OCI-LY1 (cell line): ENCODE results near the gene CSF2RB.

Experiments
- H2AFZ ChIP-seq: fragments of 200-600 bp; sonication (generic), shearing (Covaris generic); 2 replicates; pipeline ENCODE4 v1.6.0; 2014; ENCODE audit warnings: antibody characterized with exemption, mild to moderate bottlenecking, low read length
- H3F3A ChIP-seq: fragments of 200-600 bp; sonication (generic), shearing (Covaris generic); 2 replicates; pipeline ENCODE4 v1.6.0; 2014; ENCODE audit warnings: mild to moderate bottlenecking, antibody characterized with exemption, low read length, moderate library complexity; ENCODE audit not compliant: insufficient read depth
- H3K27ac ChIP-seq: fragments of 200-600 bp; sonication (generic); 2 replicates; pipeline ENCODE4 v1.5.1; 2014; ENCODE audit warnings: low read length, mixed run types, mild to moderate bottlenecking, low read depth; ENCODE audit not compliant: poor library complexity, severe bottlenecking
- H3K27me3 ChIP-seq: fragments of 200-600 bp; sonication (generic); 2 replicates; pipeline ENCODE4 v1.6.0; 2014; ENCODE audit warnings: antibody characterized with exemption, mild to moderate bottlenecking, low read length, moderate library complexity; ENCODE audit not compliant: insufficient read depth
- H3K36me3 ChIP-seq: fragments of 200-600 bp; sonication (generic); 2 replicates; pipeline ENCODE4 v1.6.1; 2014; ENCODE audit warnings: mild to moderate bottlenecking, antibody characterized with exemption, low read length, moderate library complexity, mixed read lengths; ENCODE audit not compliant: insufficient read depth
- H3K4me1 ChIP-seq: fragments of 200-600 bp; sonication (generic); 2 replicates; pipeline ENCODE4 v1.5.1; 2014; ENCODE audit warnings: mild to moderate bottlenecking, low read length, moderate library complexity; ENCODE audit not compliant: insufficient read depth, severe bottlenecking
- H3K4me2 ChIP-seq: fragments of 200-600 bp; sonication (generic), shearing (Covaris generic); 2 replicates; pipeline ENCODE4 v1.6.1; 2014; ENCODE audit warnings: low read length
- H3K4me3 ChIP-seq: fragments of 200-600 bp; sonication (generic); 2 replicates; pipeline ENCODE4 v1.5.1; 2014; ENCODE audit warnings: low read length, low read depth, mild to moderate bottlenecking, mixed read lengths; ENCODE audit not compliant: poor library complexity, severe bottlenecking
- H3K79me2 ChIP-seq: fragments of 200-600 bp; shearing (Covaris generic); 2 replicates; pipeline ENCODE4 v1.6.1; 2016; ENCODE audit warnings: mixed run types, low read length, mixed read lengths; ENCODE audit not compliant: insufficient read depth
- H3K9ac ChIP-seq: fragments of 200-600 bp; sonication (generic), shearing (Covaris generic); 2 replicates; pipeline ENCODE4 v1.6.1; 2014; ENCODE audit warnings: mild to moderate bottlenecking, low read length, mixed read lengths
- H3K9me2 ChIP-seq: fragments of 200-600 bp; sonication (generic), shearing (Covaris generic); 2 replicates; pipeline ENCODE4 v1.6.1; 2014; ENCODE audit warnings: low read depth, mild to moderate bottlenecking, low read length, mixed read lengths
- H3K9me3 ChIP-seq: fragments of 200-600 bp; shearing (Covaris generic); 2 replicates; pipeline ENCODE4 v1.6.1; 2014; ENCODE audit warnings: low read length, mixed read lengths
- H4K20me1 ChIP-seq: fragments of 200-600 bp; sonication (generic), shearing (Covaris generic); 2 replicates; pipeline ENCODE4 v1.6.0; 2016; ENCODE audit warnings: mild to moderate bottlenecking, low read length; ENCODE audit not compliant: insufficient read depth
- EZH2 ChIP-seq: fragments of 200-600 bp; sonication (generic), shearing (Covaris generic); IDR thresholded peaks from 2 replicates; pipeline ENCODE4 v1.8.0; 2017; ENCODE audit warnings: borderline replicate concordance, mixed run types, mild to moderate bottlenecking, antibody characterized with exemption, low read length, moderate library complexity, mixed read lengths
- TF ChIP-seq, protein P1 (sequence below): fragments of 200-600 bp; sonication (generic), shearing (Covaris generic); IDR thresholded peaks from 2 replicates; pipeline ENCODE4 v1.5.1; 2017; ENCODE audit warnings: mild to moderate bottlenecking, antibody characterized with exemption, low read length, moderate library complexity, mixed read lengths

CSF2RB gene

DNA sequence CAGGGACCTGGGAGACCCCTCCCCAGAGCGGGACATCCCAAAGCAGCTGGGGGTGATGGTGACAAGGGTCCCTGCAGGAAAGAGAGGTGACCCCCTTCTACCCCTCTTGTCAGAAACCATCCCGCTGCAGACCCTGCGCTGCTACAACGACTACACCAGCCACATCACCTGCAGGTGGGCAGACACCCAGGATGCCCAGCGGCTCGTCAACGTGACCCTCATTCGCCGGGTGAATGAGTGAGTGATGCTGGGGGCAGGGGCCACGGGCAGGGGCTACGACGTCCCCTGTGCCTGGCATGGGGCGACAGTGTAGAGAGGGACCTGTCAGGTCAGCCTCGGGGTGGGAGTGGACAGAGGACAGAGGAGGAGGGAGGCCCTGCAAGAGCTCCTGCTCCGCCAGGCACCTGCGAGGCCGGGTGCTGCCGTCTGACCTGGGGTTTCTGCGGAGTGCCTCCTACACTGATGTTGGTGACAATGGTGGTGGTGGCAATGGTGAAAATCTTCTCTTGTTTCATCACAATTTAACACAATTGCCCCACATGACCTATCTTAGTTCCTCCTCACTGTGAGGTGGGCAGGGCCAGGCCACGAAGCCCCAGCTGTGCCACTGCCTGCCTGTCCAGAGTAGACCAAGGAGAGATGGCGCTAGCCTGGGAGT, 9.8 kb downstream of the CSF2RB start:
- H3K9ac ChIP-seq = no peak overlapping the region
- H3K9me3 ChIP-seq = no peaks in the 10 kb centered on the region
- H3K9me2 ChIP-seq = no peaks in the 10 kb centered on the region
- H3K79me2 ChIP-seq = no peaks in the 10 kb centered on the region
- no peaks in the 10 kb centered on the region for H3F3A ChIP-seq
- H3K4me1 ChIP-seq = no peaks in the 10 kb centered on the region
- no peaks in the 10 kb centered on the region for H4K20me1 ChIP-seq
- no peak overlapping the region for H3K4me2 ChIP-seq
- H3K36me3 ChIP-seq = no peaks in the 10 kb centered on the region
- TF ChIP-seq, protein P1, sequence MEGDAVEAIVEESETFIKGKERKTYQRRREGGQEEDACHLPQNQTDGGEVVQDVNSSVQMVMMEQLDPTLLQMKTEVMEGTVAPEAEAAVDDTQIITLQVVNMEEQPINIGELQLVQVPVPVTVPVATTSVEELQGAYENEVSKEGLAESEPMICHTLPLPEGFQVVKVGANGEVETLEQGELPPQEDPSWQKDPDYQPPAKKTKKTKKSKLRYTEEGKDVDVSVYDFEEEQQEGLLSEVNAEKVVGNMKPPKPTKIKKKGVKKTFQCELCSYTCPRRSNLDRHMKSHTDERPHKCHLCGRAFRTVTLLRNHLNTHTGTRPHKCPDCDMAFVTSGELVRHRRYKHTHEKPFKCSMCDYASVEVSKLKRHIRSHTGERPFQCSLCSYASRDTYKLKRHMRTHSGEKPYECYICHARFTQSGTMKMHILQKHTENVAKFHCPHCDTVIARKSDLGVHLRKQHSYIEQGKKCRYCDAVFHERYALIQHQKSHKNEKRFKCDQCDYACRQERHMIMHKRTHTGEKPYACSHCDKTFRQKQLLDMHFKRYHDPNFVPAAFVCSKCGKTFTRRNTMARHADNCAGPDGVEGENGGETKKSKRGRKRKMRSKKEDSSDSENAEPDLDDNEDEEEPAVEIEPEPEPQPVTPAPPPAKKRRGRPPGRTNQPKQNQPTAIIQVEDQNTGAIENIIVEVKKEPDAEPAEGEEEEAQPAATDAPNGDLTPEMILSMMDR = no peak
- no peak for TF ChIP-seq EZH2
- H3K4me3 ChIP-seq = no peak overlapping the region
- 0 out of 2 replicates have a peak, but pooled peaks cover 9% of the 10 kb centered on the region for H3K27me3 ChIP-seq
- H3K27ac ChIP-seq = no peak overlapping the region
- H2AFZ ChIP-seq = no peak overlapping the region

DNA sequence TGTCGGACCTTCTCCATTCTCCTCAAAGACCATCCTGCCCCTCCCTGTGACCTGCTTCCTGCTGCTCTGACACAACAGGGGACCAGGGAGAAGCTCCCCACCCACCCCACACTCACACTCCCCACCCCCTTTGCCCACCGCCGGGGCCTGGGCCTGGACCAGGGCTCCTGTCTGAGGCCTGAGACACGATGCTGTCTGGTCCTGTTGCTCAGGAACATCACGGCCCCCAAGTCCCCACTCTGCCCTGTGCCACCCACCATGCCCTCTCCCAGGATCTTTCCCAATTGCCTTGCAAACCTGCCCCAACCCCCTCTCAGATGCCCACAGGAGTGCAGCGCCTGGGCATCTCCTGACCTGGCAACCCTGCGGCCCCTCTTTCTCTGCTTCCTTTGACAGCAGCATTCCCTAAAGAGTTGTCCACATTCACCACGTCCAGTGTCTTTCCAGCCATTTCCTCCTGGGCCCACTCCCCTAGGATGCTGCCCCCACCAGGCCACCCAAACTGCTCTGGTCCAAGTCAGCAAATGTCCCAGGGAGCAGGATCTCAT, 10.8 kb downstream of the CSF2RB start:
- Histone ChIP-seq H3K79me2 (no peaks in the 10 kb centered on the region), H3K4me2 (no peak overlapping the region), H3K27ac (no peak overlapping the region), H3K36me3 (no peaks in the 10 kb centered on the region), H3K9me3 (no peaks in the 10 kb centered on the region), H3K9ac (no peak overlapping the region), H3F3A (no peaks in the 10 kb centered on the region), H3K27me3 (0 out of 2 replicates have a peak, but pooled peaks cover 9% of the 10 kb centered on the region), H3K4me3 (no peak overlapping the region), H4K20me1 (no peaks in the 10 kb centered on the region), H2AFZ (no peak overlapping the region), H3K9me2 (no peaks in the 10 kb centered on the region), H3K4me1 (no peaks in the 10 kb centered on the region)
- no peak for TF ChIP-seq EZH2

DNA sequence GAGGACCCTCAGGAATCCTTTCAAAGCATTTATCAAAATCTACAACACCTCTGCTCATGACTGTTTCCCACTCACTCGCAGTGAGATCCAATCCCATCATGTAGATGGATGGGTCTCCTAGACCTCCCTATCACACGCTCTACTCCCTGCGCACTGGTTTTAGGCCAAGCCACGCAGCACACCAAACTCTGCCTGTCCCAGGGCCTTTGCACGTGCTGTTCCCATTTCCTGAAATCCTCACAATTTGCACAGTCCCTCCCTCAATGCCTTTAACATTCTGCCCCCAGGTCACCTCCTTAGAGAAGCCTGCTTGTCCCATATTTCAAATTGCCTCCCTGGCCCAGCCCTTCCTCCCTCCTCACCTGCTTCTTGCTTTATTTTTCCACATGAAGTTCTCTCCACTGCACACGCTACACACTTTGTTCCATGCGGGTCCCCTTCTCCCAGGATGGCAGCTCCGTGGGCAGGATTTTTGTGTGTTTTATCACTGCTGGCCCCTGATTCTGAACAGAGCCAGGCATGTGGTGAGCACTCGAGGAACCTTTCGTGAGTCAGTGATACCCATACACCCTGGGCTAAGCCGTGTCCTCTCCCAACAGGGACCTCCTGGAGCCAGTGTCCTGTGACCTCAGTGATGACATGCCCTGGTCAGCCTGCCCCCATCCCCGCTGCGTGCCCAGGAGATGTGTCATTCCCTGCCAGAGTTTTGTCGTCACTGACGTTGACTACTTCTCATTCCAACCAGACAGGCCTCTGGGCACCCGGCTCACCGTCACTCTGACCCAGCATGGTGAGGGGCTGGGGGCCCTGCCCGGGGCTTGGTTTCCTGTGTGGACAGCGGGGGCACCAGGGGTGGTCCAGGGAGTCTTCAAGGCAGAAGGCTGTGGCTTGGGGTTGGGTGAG, 12.2 kb downstream of the CSF2RB start:
- no peak overlapping the region for H2AFZ ChIP-seq
- TF ChIP-seq, protein P1 = no peak
- TF ChIP-seq EZH2 = no peak
- H3K4me3 ChIP-seq = no peak overlapping the region
- H3K36me3 ChIP-seq = no peaks in the 10 kb centered on the region
- no peaks in the 10 kb centered on the region for H3K79me2 ChIP-seq
- no peaks in the 10 kb centered on the region for H3K4me1 ChIP-seq
- H3K9me2 ChIP-seq = no peaks in the 10 kb centered on the region
- H3F3A ChIP-seq = no peaks in the 10 kb centered on the region
- H3K9ac ChIP-seq = no peak overlapping the region
- H3K27me3 ChIP-seq = 0 out of 2 replicates have a peak, but pooled peaks cover 9% of the 10 kb centered on the region
- H4K20me1 ChIP-seq = no peaks in the 10 kb centered on the region
- no peaks in the 10 kb centered on the region for H3K9me3 ChIP-seq
- no peak overlapping the region for H3K4me2 ChIP-seq
- no peak overlapping the region for H3K27ac ChIP-seq
